Astrocyte (in vitro differentiated cells and primary cell): ENCODE data around the gene CTNNBIP1. TPM values are rescaled to one million over a fixed set of nuclear protein-coding genes. Genes with fewer than 3 reads are reported as not detected.

Experiments used
- DNase-seq: peaks from one replicate; pipeline ENCODE4 v3.0.0-alpha.2; 2010; ENCODE audit warnings: low read depth
- FAIRE-seq: peaks from 2 replicates; lab custom pipeline; 2011; peaks lifted over from hg19 to GRCh38; lab: Jason Lieb, UNC
- H2AFZ ChIP-seq: 2 replicates; pipeline ENCODE4 v1.6.0; 2012; ENCODE audit warnings: low read depth, low read length, inconsistent platforms
- H3K27ac ChIP-seq: 2 replicates; pipeline ENCODE4 v1.5.1; 2011; ENCODE audit warnings: low read depth, low read length, inconsistent platforms
- H3K27me3 ChIP-seq: 2 replicates; pipeline ENCODE4 v1.6.0; 2011; ENCODE audit warnings: low read length, inconsistent platforms; ENCODE audit not compliant: insufficient read depth
- H3K36me3 ChIP-seq: 2 replicates; pipeline ENCODE4 v1.5.1; 2011; ENCODE audit warnings: low read length, inconsistent platforms; ENCODE audit not compliant: insufficient read depth
- H3K4me1 ChIP-seq: 2 replicates; pipeline ENCODE4 v1.5.1; 2011; ENCODE audit warnings: low read length, inconsistent platforms; ENCODE audit not compliant: insufficient read depth
- H3K4me2 ChIP-seq: 2 replicates; pipeline ENCODE4 v1.6.0; 2012; ENCODE audit warnings: low read length, inconsistent platforms
- H3K4me3 ChIP-seq: 2 replicates; pipeline ENCODE4 v1.5.1; 2011; ENCODE audit warnings: low read depth, mild to moderate bottlenecking, low read length, inconsistent platforms; ENCODE audit not compliant: insufficient read depth
- H3K79me2 ChIP-seq: 2 replicates; pipeline ENCODE4 v1.6.0; 2012; ENCODE audit warnings: mild to moderate bottlenecking, low read length, inconsistent platforms; ENCODE audit not compliant: insufficient read depth
- H3K9ac ChIP-seq: 2 replicates; pipeline ENCODE4 v1.6.0; 2012; ENCODE audit warnings: mild to moderate bottlenecking, low read length, inconsistent platforms
- H3K9me3 ChIP-seq: 2 replicates; pipeline ENCODE4 v1.5.1; 2012; ENCODE audit warnings: low read depth, mild to moderate bottlenecking, low read length, inconsistent platforms; ENCODE audit not compliant: insufficient read depth
- H4K20me1 ChIP-seq: 2 replicates; pipeline ENCODE4 v1.6.0; 2012; ENCODE audit warnings: low read length, inconsistent platforms; ENCODE audit not compliant: insufficient read depth
- H3K27ac Mint-ChIP-seq: one replicate; pipeline ENCODE4 v1.8.0; 2021; ENCODE audit warnings: mild to moderate bottlenecking, mixed read lengths; ENCODE audit not compliant: unreplicated experiment
- H3K27me3 Mint-ChIP-seq: one replicate; pipeline ENCODE4 v1.8.0; 2021; ENCODE audit warnings: low read depth, mixed read lengths; ENCODE audit not compliant: unreplicated experiment
- H3K36me3 Mint-ChIP-seq: one replicate; pipeline ENCODE4 v1.8.0; 2021; ENCODE audit warnings: low read depth, mixed read lengths; ENCODE audit not compliant: unreplicated experiment
- H3K4me1 Mint-ChIP-seq: one replicate; pipeline ENCODE4 v1.8.0; 2021; ENCODE audit warnings: low read depth, mixed read lengths; ENCODE audit not compliant: unreplicated experiment
- H3K4me3 Mint-ChIP-seq: one replicate; pipeline ENCODE4 v1.8.0; 2021; ENCODE audit warnings: mild to moderate bottlenecking, moderate library complexity, mixed read lengths; ENCODE audit not compliant: unreplicated experiment
- H3K9me3 Mint-ChIP-seq: one replicate; pipeline ENCODE4 v1.8.0; 2021; ENCODE audit warnings: mild to moderate bottlenecking, mixed read lengths; ENCODE audit not compliant: unreplicated experiment
- EZH2 ChIP-seq: IDR thresholded peaks from 2 replicates; pipeline ENCODE4 v1.6.1; 2012; ENCODE audit warnings: mild to moderate bottlenecking, low read length, inconsistent platforms; ENCODE audit not compliant: insufficient read depth
- total RNA-seq: library from RNA; stranded (reverse); gene quantifications from 2 replicates; pipeline ENCODE4 v1.2.1, GENCODE V29; 2021
- TF ChIP-seq, protein P1 (sequence below): IDR thresholded peaks from 2 replicates; pipeline ENCODE4 v1.5.1; 2011; ENCODE audit warnings: low read depth, mild to moderate bottlenecking, inconsistent platforms, low read length, moderate library complexity; ENCODE audit not compliant: insufficient read depth

Gene CTNNBIP1
- total RNA-seq, 1 donor from 2014 or later, result 53.7 TPM

DNA sequence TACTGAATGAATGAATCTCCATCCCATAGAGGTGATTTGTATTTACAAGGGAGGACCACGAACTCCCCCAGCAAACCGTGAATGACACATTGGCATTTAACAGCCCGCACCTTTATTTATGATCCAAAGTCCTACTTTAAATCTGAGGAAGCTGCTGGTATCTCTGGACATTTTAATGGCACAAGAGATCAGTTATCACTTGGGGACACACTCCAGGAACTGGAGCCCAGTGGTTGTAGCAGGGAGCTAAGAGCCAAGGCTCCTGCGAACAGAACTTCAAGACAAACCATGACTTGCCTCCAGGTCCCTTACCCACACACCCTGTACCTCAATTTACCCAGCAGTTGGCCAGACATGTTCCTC, 1.2 kb downstream of the CTNNBIP1 start:
- Histone ChIP-seq H3K9ac (peak overlapping the region; percentile 82), H3K4me2 (peak overlapping the region; percentile 91), H3K27me3 (no peaks in the 10 kb centered on the region), H2AFZ (no peak overlapping the region), H3K4me3 (peak overlapping the region; percentile 71), H3K9me3 (no peaks in the 10 kb centered on the region), H3K4me1 (peaks cover 18% of the 10 kb centered on the region), H3K27ac (no peak overlapping the region), H4K20me1 (peaks cover 23% of the 10 kb centered on the region), H3K36me3 (no peaks in the 10 kb centered on the region), H3K79me2 (peaks cover 10% of the 10 kb centered on the region)
- no peak for TF ChIP-seq EZH2
- TF ChIP-seq, protein P1, sequence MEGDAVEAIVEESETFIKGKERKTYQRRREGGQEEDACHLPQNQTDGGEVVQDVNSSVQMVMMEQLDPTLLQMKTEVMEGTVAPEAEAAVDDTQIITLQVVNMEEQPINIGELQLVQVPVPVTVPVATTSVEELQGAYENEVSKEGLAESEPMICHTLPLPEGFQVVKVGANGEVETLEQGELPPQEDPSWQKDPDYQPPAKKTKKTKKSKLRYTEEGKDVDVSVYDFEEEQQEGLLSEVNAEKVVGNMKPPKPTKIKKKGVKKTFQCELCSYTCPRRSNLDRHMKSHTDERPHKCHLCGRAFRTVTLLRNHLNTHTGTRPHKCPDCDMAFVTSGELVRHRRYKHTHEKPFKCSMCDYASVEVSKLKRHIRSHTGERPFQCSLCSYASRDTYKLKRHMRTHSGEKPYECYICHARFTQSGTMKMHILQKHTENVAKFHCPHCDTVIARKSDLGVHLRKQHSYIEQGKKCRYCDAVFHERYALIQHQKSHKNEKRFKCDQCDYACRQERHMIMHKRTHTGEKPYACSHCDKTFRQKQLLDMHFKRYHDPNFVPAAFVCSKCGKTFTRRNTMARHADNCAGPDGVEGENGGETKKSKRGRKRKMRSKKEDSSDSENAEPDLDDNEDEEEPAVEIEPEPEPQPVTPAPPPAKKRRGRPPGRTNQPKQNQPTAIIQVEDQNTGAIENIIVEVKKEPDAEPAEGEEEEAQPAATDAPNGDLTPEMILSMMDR, result no peak
- Mint-ChIP-seq H3K27ac (peak overlapping the region; percentile 85), H3K4me1 (peaks cover 32% of the 10 kb centered on the region), H3K9me3 (no peaks in the 10 kb centered on the region), H3K27me3 (no peaks in the 10 kb centered on the region), H3K4me3 (peak overlapping the region; percentile 93), H3K36me3 (peaks cover 5% of the 10 kb centered on the region)
- FAIRE-seq, result no peak
- DNase-seq, result no peak

DNA sequence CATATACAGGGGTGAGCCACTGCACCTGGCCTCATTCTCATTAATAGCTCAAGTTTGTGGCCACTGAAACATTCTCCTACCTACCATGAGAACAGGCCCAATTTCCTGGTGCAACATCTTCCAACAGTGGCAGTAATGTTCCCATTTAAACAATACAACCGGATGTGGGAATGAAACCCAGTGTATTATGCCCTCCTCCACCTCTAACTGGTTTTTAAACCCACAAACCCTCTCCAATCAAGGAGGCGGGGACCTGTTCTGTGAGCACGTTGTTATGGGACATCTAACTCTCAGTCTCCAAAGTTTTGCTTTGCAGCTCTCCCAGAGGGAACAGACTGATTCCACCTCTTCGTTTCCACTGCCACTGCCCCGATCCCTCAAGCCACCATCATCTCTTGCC, 2.6 kb downstream of the CTNNBIP1 start:
- no peaks in the 10 kb centered on the region for H3K9me3 Mint-ChIP-seq
- H3K27me3 Mint-ChIP-seq, result no peaks in the 10 kb centered on the region
- peaks cover 18% of the 10 kb centered on the region for H3K4me1 ChIP-seq
- peaks cover 20% of the 10 kb centered on the region for H3K79me2 ChIP-seq
- no peak overlapping the region for H3K9ac ChIP-seq
- no peak overlapping the region for H2AFZ ChIP-seq
- no peaks in the 10 kb centered on the region for H3K36me3 ChIP-seq
- H3K27ac Mint-ChIP-seq, result no peak overlapping the region
- no peak overlapping the region for H3K4me3 Mint-ChIP-seq
- H3K4me3 ChIP-seq, result no peak overlapping the region
- H3K9me3 ChIP-seq, result no peaks in the 10 kb centered on the region
- H3K36me3 Mint-ChIP-seq, result peaks cover 5% of the 10 kb centered on the region
- H4K20me1 ChIP-seq, result peaks cover 24% of the 10 kb centered on the region
- H3K4me2 ChIP-seq, result no peak overlapping the region
- no peak overlapping the region for H3K27ac ChIP-seq
- FAIRE-seq, result no peak
- DNase-seq, result no peak
- no peaks in the 10 kb centered on the region for H3K27me3 ChIP-seq
- TF ChIP-seq, protein P1, result no peak
- no peak for TF ChIP-seq EZH2
- peaks cover 38% of the 10 kb centered on the region for H3K4me1 Mint-ChIP-seq

DNA sequence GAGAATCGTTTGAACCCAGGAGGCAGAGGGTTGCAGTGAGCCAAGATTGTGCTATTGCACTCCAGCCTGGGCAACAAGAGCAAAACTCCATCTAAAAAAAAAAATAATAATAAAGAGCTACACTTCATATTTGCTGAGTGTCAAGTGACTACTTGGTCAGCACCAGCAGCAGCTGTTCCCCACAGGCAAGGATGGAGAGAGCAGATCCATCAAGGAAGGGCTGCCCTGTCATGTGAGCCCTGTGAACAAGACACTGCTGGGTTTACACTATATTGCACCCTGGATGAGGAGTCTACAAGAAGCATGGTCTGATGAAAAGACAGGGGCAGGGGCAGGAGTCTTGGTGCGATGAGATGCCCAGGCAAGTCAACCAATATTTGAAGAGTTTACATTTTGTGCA, 3.6 kb downstream of the CTNNBIP1 start:
- no peak overlapping the region for H3K4me3 Mint-ChIP-seq
- DNase-seq (no peak), FAIRE-seq (no peak)
- peaks cover 5% of the 10 kb centered on the region for H3K36me3 Mint-ChIP-seq
- H3K9me3 ChIP-seq, result no peaks in the 10 kb centered on the region
- peaks cover 38% of the 10 kb centered on the region for H3K4me1 Mint-ChIP-seq
- no peaks in the 10 kb centered on the region for H3K27me3 ChIP-seq
- no peak overlapping the region for H3K27ac Mint-ChIP-seq
- H3K9ac ChIP-seq, result no peak overlapping the region
- no peak for TF ChIP-seq EZH2
- TF ChIP-seq, protein P1, result no peak
- no peaks in the 10 kb centered on the region for H3K27me3 Mint-ChIP-seq
- H4K20me1 ChIP-seq, result peaks cover 34% of the 10 kb centered on the region
- no peak overlapping the region for H2AFZ ChIP-seq
- peaks cover 18% of the 10 kb centered on the region for H3K4me1 ChIP-seq
- H3K4me3 ChIP-seq, result no peak overlapping the region
- no peak overlapping the region for H3K4me2 ChIP-seq
- no peaks in the 10 kb centered on the region for H3K9me3 Mint-ChIP-seq
- H3K36me3 ChIP-seq, result no peaks in the 10 kb centered on the region
- H3K79me2 ChIP-seq, result peaks cover 26% of the 10 kb centered on the region
- H3K27ac ChIP-seq, result no peak overlapping the region
